GM18517 (cell line): ENCODE data around the gene SLC22A12.
"Not testable (repeated sequence)": the region's sequence is repeated elsewhere in the genome, so short reads cannot be mapped to it uniquely, and the experiment has no call there.

Experiments
- ATAC-seq: cut with Tn5 transposase; IDR thresholded peaks from one replicate; pipeline ENCODE4 v1.9.1; 2021; ENCODE audit warnings: mild to moderate bottlenecking, moderate library complexity; ENCODE audit not compliant: unreplicated experiment

SLC22A12 gene

DNA sequence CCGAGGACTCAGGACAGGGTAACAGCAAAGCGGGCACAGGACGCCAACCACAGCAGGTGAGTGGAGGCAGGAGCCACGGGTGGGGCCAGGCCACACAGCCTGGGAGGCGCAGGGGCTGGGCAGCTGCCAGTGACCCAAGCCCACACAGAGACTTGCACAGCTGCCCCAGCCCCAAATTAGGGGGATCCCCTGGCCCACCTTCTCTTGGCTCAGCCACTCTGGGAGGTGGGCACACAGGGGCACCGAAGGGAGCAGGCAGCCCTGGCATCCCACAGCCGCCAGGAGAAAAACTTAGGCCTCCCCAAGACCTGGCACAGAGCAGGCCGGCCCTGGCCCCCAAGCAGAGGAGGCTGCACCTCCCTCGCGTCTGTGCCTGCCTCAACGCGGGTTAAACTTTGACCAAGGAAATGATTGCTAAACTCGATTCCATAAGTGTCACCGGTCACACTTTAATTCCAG is at the start of gene SLC22A12:
TSS of gene SLC22A12 (plus strand) at position 458 of the 459 bp plus-strand sequence. CDS start 337 bp downstream, outside the sequence.
- ATAC-seq, result no peak

DNA sequence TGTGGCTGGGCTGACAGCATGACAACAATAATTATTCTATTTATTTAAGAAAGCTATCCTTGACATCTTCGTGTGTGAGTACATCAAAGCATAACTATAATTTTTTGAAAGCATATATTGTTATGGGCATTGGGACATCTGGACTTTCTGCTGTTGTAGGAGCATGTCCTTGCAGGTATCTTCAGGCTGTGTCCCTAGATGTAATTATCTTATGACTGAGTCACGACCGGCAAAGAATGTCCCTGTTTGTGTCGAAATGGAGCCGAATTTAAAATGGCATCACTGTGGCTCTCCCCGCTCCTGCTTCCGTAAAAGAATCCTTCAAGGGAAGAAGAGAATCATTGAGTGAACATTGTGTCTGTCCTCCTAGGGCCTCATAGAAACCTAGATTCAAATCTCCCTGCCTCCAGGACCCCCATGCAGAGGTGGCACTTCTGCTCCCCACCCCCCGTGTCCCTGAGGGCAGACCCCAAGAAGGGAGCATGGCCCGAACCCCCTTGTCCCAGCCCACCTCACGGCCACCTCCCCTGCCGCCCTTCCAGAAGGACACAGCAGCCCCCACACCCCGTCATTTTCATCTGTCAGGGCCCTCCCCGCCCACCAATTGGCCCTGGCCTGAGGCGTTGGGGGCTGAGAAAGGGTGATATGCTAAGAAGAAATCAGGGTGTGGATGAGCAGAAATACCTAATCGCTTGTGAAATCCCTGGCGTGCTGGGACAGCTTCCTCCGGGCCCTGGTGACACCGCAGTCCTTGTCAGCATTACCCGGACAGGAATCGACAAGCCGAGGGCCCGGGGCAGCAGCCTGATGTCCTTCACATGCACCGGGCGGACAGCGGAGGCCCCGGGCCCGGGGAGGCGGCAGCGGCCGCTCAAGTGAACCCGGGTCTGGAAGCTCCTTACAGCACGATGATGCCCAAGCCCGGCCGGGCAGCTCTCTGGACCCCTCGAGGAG is 48.6 kb upstream of the SLC22A12 start:
- ATAC-seq, result no peak

DNA sequence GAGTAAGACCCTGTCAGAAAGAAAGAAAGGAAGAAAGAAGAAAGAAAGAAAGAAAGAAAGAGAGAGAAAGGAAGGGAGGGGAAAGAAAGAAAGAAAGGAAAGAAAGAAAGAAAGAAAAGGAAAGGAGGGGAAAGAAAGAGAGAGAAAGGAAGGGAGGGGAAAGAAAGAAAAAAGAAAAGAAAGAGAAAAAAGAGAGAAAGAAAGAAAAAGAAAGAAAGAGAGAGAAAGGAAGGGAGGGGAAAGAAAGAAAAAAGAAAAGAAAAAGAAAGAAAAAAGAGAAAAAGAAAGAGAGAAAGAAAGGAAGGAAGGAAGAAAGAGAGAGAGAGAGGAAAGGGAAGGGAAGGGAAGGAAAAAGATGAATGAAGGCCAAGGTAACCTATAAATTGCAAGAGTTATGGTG is 47.2 kb upstream of the SLC22A12 start:
- ATAC-seq, result no peak

DNA sequence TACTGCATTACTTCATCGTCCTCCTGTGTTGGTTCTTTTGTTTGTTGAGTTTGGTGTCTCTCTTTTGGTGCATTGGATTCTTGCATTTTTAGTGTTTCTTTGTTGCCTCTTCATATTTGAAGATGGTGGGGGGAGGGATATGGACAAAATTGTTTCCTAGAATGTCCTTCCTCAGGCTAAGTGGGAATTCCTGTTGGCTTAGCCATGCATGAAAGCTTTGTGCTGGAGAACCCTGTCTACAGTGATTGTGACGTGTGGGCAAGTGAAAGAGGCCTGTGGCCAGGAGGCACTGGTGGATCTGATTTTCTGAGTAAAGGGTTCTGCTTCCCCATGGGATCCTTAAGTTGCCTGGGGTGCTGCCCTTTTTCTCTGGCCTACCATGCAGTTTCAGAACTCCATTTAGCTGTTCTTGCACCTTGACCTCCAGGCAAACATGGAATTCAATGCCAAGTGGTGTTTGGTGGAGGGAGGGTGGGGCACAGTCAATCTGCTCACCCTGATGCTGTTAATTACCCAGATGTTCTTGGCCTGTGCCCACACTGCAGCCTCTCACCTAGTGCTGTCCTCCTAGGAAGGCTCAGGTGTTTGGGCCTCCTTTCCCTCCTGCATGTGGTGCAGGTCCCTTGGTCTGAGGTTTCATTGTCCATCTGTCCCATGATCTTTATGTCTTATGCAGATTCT is 46.3 kb upstream of the SLC22A12 start:
- ATAC-seq, result no peak

DNA sequence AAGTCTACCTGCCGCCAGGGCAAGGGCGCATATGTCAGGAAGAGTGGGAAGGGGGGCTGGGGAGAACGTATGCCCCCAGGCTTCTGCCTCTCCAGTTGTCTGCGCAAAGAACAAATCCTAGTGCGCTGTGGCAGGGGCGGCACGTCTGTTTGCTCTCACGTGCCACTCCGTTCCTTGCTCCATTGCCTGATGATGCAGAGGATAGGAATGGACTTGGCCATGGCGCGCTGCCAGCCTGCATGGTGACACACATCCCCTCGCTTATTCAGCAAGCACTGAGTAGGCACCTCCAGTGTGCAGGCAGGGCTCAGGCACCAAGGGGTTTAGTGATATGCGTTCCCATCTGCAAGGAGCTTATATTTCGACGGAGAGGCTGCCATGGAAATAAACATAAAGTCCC is 45.4 kb upstream of the SLC22A12 start:
- ATAC-seq, result no peak

DNA sequence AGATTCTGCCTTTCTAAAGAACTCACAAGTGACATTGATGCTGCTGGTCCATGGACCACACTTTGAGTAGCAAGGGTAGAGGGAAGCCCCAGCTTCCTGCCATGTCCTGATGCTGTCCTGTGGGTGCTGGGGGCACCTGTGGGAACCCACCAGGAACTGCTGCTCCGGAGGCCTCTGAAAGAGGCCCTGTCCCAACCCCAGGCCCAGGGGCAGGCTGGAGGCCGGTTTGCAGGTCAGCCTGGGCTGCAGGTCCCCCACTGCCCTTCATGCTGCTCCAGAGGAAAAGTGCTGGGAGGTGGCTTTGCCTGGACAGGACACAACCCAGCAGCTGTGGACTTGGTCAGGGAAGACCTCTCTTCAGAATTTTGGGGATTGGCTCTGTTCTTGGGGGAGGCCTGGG is 44.8 kb upstream of the SLC22A12 start:
- no peak for ATAC-seq

DNA sequence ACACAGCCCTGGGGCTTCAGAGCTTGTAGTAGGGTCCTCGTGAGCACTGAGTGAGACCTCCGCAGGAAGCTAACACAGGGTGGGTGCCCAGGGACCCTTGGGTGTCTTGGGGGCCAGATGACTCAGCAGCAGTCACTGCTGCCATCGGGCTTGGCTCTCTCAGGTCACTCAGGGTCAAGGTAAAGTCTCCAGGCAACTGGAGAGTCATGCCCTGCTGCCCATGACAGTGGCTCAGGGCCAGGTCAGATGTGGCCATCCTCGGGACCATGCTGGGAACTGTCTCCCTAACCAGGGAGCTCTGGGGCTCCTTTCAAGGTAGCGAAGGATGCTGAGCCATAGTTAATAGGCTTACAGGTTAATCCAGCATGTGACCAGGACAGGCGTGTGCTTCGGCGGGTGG is 44.4 kb upstream of the SLC22A12 start:
- ATAC-seq, result no peak

DNA sequence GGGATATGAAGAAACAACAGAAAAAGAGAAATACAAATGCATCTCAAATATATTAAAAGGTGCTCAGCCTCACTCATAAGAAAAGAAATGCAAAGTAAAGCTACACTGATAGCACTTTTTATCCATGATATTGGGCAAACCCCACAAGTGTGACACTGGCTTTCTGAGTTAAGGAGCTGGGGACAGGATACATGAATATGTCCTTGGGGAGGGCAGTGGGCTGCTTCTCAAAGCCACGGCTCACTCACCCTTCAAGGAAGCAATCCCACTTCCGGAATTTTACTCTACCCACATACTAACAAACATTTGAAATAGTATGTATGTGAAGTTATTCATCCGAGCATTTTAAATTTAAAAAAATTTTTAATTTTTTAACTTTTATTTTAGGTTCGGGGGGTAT is 41.1 kb upstream of the SLC22A12 start:
- no peak for ATAC-seq

DNA sequence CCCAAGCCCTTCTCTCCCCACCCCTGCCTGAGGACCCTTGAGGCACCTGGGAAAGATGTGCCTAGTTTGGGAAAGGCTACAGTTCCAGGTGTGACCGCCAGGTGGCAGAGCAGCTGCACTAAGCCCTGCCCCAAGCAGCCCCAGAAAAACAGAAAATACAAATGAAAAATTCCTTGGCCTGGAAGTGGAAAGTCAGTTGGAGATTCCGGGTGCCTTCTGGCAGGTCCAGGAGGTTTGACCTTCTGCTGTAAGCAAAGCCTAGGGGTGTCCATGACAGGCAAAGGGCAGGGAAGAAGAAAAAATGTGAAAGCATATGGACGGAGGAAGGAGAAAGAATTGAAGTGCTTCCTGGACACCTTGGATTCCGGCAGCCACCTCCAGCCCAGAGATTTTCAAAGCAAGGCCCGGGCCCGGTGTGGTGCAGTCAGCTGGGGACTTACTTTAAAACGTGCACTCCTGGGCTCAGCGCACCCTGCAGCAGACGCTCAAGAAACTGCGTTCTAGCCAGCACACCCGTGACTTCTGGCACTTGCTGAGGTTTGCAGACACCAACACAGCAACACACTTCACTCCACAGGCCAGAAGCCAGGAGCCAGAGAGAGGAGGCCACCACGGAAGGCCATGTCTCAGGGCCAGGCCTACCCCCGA is 37.3 kb upstream of the SLC22A12 start:
- ATAC-seq, result no peak

DNA sequence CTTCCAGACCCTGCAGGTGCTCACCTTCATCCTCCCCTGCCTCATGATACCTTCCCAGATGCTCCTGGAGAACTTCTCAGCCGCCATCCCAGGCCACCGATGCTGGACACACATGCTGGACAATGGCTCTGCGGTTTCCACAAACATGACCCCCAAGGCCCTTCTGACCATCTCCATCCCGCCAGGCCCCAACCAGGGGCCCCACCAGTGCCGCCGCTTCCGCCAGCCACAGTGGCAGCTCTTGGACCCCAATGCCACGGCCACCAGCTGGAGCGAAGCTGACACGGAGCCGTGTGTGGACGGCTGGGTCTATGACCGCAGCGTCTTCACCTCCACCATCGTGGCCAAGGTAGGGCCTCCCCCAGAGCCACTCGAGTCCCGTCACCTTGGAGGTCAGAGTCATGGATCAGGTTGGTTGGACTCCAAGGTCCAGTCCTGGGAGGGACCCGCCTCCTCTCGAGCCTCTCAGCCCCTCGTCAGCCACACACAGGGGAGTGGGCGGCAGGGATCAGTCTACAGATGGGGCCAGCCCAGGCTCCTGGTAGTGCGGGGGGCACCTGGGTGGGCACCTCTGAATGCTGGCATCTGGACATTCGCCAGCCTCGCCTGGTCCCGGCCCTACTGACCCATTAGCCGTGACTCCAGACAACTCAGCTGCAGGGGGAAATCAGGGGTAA is 34.8 kb upstream of the SLC22A12 start:
- no peak for ATAC-seq

DNA sequence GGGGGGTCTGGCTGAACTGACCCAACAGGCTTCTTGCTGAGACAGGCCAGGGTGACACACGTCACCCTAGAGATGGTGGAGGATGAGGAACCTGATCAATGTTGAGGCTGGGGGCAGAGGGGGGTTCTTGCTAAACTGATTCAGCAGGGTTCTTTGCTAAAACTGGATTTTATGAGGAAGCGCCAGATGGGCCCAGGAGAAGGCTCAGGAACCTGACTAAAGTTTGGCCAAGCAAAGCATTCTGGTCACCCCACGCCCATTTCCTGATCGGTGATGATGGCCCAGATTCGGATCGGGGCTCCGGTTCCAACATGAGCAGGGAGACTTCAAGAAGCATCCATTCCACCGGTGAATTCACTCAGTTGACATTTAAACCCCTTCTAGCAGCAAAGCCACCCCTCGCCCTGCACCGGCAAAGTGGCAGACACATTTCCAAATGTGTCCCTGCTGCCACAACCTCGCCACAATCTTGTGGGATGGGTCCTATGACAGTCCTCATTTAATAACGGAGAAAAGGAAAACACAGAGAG is 34.2 kb upstream of the SLC22A12 start:
- no peak for ATAC-seq

DNA sequence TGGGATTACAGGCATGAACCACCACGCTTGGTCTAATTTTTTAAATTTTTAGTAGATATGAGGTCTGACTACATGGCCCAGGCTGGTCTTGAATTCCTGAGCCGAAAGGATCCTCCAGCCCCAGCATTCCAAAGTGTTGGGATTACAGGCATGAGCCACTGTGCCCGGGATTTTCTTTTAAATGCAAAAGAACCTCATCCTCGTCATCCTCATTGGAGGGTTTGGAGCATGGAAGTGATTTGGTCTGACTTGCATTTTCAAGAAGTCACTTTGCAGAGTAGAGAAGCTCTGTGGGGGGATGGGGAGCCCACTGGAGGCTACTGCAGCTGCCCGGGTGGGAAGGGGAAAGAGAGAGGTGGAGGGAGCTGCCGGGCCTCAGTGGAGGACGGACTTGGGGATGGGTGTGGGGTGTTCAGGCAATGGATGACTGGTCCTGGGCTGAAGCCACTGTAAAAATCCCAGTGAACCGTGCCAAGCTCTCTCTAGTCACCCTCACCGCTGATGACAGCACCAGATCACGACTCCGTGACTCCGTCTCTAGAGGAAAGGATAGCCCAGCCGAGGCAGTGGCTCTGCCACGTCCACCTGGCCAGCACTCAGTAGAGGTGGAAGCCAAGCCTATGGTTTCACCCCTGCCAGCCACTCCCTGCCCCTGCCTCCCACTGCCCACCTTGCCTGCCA is 32.8 kb upstream of the SLC22A12 start:
- no peak for ATAC-seq

DNA sequence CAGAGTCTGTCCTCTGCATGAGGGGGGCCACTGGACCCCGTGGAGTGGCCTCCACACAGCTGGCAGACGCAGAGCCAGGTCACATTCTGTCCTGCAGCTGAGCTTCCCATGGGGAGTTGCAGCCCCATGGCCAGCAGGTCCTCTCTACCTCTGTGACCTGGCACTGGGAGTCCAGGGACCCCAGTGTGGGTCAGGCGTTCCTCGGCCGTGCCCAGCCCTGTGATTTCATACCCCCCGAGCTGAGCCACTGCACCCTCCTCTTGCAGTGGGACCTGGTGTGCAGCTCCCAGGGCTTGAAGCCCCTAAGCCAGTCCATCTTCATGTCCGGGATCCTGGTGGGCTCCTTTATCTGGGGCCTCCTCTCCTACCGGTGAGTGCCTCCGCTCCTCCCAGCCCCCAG is 32.2 kb upstream of the SLC22A12 start:
- ATAC-seq, result no peak

DNA sequence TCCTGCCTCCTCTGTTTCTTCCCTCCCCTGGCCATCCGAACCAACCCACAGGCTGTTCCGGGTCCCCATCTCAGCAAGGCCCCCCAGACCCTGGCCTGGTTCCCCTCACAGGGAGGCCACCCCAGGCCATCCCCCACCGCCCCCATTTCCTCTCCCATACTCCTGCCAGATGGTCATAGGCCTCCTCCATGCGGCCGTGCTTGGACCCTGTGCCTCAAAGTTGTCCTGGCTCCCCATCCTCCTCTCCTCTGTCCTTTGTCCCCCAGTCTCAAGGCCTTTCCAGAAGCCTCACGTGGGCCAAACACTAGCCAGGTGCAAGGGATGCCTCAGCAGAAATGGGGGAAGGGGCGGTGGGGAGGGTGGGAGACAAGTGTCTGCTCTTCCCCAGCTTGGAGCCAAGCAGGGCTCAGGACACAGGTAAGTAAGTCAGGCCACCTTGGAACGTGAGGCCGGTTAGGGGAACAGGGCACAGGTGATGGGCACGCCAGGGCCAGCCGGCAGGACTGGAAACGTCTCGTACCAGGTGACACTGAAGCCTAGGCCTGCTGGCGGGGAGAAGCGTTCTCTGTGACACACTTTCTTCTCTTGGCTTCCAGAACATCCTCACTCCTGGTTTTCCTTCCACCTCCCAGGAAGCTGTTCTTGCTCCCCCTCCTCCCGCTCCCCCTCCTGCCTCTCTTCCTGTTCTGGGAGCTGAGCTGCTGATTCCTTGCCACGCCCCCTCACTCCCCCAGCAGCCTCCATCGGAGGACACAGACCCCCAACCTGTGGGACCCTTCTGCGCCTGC is 31.5 kb upstream of the SLC22A12 start:
- ATAC-seq, result no peak

DNA sequence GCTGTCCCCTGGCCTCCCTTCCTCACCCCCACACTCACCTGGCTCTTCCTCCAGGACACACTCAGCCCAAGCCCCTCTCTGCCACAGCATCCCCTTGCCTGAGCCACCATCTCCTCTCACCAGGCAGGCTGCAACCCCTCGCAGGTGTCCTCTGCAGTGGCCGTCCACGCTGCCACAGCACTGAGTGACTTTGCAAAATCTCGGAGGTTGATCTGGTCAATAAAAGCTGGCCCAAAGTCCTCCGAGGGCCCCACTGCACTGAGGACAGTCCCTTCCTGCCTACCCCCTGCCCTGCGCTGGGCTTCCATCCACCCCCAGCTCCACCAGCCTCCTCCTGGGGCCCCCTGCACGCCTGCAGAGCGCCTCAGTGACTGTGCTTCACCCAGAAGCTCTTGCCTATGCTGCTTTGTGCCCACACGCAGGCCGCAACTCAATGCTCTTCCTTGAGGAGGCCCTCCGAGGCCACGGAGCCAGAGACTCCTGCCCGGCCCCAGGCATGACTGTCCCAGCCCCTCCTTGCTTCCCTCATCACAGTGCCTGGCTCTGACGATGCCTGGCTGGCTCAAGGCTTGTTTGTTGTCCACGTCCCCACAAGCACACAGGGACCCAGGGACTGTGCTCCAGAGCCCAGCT is 30.8 kb upstream of the SLC22A12 start:
- ATAC-seq, result no peak

DNA sequence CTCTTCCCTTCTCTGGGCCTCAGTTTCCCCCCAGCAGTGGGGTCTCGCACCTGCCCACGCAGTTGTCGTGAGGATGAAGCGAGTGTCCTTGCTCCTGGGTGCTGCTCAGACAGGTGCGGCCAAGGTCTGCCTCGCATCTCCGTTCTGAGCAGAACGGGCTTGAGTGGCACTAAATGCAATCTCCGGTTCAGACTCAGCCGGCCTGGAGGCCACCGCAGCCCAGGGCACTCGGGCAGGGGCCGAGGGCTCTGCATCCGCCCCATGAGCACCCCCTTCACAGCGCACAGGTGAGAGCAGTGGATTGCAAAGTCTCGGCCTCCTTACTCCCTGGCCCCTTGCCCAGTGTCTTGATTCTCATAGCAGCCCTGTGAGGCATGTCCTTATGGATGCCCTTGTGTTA is 30.1 kb upstream of the SLC22A12 start:
- ATAC-seq, result no peak

DNA sequence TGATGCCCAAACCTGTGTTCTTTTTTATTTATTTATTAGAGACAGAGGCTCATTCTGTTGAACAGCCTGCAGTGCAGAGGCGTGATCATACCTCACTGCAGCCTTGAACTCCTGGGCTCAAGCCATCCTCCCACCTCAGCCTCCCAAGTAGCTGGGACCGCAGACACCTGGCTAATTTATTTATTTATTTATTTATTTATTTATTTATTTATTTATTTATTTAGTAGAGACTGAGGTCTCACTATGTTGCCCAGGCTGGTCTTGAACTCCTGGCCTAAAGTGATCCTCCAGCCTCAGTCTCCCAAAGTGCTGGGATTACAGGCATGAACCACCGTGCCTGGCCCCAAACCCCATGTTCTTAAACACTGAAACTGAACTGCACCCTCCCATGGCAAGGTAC is 29.6 kb upstream of the SLC22A12 start:
- not testable (repeated sequence) for ATAC-seq

DNA sequence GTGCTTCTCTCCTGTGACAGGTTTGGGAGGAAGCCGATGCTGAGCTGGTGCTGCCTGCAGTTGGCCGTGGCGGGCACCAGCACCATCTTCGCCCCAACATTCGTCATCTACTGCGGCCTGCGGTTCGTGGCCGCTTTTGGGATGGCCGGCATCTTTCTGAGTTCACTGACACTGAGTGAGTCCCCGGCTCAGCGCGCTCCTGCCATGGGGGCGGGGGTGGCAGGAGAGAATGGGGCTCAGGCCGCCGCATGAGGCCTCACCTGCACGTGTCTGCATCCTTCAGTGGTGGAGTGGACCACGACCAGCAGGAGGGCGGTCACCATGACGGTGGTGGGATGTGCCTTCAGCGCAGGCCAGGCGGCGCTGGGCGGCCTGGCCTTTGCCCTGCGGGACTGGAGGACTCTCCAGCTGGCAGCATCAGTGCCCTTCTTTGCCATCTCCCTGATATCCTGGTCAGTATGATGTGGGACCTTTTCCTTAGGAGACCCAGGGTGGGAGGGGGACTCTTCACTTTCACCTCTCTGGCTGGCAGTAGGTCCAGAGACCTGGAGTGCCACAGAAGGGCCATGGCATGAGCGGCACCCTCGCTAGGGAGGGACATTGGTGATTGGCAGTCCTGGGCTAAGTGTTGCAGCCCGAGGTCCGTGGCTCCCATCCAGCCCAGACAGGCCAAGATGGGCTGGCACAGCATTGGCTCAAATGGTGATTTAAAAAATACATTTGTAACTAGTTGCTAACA is 28.9 kb upstream of the SLC22A12 start:
- ATAC-seq, result no peak
